HG03439 (cell line): ENCODE data around the gene ABTB1.
"Not testable (repeated sequence)": the region's sequence is repeated elsewhere in the genome, so short reads cannot be mapped to it uniquely, and the experiment has no call there.

Experiments used
- ATAC-seq: cut with Tn5 transposase; IDR thresholded peaks from one replicate; pipeline ENCODE4 v1.9.1; 2021; ENCODE audit warnings: mild to moderate bottlenecking, moderate library complexity; ENCODE audit not compliant: unreplicated experiment

The ABTB1 gene

GRCh38 chr3:127671523-127672428 is 976 bp upstream of the ABTB1 start:
- ATAC-seq = peak; percentile 24

DNA sequence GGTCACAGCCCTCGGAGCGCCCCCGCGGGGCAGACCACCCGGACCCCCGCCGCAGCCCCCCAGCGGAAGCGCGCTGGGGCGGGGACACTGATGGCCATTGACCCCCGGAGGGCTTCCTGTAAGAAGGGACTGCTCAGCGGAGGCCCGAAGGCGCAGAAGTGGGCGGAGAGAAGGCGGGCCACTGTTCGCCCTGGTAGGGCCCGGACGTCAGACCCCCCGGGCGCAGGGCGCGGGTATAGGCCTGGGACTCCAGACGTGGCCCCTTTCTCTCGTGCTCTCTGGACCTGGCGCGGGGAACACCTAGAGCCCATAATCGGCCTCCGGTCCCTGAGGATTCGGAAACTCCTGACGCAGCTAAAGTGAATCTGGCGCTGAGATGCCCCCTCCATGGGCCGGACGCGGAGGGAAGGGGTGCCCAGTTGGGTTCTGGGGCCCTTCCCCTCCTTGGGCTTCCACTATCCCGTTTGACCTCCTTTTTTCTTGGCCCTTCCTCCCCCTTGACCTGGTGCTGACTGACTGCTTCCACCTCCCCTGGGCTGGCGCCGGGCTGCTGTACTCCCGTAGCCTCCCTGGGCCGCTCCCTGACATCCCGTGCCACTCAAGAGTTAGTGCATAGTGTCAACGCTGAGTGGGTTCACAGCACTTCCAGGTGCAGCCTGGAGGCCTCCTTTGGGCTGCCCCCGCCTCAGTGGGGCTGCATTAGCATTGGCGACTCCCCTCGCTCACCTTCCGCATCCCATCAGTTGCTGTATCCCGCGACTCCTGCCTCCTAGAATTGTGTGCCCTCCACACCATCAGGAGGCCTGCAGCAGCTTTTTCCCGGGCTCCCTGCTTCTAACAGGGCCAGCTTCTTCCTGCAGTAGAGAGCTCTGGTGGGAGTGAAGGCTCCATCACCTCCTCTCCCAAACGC is 694 bp downstream of the ABTB1 start:
- ATAC-seq = peak; percentile 27

DNA sequence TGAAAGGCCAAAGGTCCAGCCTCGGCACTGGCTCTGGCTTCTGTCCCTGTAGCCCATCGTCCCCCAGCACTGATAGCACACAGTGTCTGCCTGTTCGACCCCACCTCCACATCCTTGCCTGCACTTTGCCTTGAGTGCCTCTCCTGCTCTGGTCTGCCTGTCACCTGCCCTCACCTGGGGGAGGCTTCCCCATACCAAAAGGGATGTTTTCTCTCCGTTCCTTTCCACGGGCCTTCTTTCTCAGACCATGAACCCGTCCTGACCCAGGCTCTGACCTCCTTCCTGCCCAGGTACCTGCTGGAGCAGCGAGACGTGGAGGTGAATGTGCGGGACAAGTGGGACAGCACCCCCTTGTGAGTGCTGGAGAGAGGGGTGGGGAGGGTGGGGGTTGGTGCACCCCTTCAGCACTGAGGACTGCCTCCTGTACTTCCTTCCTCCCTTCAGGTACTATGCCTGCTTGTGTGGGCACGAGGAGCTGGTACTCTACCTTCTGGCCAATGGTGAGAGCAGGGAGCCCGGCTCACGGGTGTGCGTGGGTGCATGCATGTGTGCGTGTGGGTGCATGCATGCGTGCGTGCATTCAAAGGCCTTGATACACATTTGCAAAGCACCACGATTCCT is 1.5 kb downstream of the ABTB1 start:
- ATAC-seq = no peak

DNA sequence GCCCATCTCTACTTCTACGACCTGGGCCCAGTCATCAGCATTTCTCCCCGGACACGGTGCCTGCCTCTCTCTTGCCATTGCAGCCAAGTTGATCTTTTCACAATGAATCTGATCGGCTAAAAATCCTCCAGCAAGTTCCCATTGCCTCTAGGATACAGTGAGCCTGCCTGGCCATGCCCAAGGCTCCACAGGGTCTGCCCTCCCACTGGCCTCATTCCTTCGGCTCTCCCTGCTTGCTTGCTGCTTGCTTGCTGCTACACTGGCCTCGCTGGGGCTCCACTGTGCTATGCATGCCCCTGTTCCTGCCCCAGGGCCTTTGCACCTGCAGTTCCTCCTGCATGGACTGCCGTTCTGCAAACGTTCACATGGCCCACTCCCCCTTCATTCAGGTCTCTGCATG is 2.0 kb downstream of the ABTB1 start:
- ATAC-seq = no peak

DNA sequence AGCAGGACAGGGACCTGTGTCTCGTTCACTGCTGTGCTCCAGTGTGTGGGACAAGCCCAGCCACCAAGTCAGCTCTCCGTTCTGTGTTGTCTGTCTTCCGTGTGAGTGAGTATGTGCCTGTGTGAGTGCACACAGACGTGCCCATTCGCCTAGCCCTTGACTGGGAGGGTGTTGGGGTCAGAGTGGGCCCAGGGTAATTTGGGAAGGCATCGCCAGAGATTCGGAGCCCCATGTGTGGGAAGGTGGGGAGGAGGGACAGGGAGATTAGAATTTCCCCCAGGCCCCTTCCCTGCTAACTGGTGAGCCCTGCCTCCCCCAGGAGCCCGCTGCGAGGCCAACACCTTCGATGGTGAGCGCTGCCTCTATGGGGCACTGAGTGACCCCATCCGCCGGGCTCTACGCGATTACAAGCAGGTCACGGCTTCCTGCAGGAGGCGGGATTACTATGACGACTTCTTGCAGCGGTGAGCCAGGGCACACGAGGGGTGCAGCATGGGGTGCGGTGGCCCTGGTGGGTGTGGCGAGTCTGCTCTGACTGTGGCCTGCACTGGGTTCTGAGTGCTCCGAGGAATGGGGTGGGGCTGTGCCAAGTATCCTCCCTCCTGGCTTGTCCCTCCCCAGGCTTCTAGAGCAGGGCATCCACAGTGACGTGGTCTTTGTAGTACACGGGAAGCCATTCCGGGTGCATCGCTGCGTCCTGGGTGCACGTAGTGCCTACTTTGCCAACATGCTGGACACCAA is 3.1 kb downstream of the ABTB1 start:
- ATAC-seq = no peak

DNA sequence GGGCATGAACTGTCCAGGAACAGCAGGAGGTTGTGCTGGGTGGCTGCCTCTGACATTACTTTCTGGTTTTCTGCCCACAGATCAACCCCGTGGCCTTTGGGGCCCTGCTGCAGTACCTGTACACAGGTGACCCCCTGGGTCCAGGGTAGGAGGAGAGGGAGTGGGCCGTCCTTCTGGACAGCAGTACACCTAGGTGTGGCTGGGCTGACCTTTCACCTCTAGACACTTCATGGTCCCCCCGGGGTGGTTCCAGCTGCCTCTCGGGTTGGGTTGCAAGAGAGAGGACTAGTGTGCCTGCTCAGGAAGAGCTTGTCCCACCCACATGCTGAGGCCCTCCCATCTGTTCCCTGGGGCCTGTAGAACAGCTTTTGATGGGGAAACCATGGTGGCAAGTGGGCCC is 3.7 kb downstream of the ABTB1 start:
- ATAC-seq = no peak

- no peak for ATAC-seq
Measured at GRCh38 chr3:127676921-127677351, 4.2 kb downstream of the ABTB1 start.

- no peak for ATAC-seq
Measured at GRCh38 chr3:127677541-127678314, 5.0 kb downstream of the ABTB1 start.

DNA sequence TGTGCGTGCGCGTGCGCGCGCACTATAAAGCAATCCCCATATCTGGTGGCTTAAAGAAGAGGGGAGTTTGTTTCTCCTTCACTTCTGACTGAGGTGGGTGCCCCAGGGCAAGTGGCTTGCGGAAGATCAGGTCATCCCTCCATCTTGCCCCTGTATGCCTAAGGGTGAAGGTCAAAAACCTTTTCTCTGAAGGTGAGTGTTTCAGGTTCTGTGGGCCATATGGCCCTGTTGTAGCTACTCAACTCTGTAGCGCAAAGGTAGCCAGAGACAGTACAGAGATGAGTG is 5.5 kb downstream of the ABTB1 start:
- no peak for ATAC-seq

- ATAC-seq = no peak
Measured at GRCh38 chr3:127678611-127679533, 6.1 kb downstream of the ABTB1 start.

DNA sequence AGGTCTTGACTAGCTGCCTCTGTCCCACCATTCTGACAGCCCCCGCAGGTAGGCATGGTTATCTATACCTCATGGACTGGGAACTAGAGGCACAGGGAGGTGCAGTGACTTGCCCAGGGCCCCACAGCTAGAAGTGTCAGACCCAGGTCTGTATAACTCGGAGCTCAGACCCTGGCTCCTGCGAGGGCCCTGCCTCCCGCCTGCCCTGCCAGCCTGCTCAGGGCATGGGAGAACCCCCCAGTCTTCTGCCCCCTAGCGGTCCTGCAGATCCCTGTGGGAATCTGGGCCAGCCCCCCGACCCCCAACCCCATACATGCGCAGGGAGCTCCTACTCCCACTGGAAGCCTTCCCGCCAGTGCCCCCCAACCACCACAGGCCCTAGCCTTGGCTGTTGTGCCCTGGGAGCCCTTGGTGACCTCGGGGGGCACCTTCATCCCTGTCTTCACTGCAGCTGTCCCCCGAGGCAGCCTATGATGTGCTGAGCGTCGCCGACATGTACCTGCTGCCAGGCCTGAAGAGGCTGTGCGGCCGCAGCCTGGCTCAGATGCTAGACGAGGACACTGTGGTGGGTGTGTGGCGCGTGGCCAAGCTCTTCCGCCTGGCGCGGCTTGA is 6.9 kb downstream of the ABTB1 start:
- no peak for ATAC-seq

DNA sequence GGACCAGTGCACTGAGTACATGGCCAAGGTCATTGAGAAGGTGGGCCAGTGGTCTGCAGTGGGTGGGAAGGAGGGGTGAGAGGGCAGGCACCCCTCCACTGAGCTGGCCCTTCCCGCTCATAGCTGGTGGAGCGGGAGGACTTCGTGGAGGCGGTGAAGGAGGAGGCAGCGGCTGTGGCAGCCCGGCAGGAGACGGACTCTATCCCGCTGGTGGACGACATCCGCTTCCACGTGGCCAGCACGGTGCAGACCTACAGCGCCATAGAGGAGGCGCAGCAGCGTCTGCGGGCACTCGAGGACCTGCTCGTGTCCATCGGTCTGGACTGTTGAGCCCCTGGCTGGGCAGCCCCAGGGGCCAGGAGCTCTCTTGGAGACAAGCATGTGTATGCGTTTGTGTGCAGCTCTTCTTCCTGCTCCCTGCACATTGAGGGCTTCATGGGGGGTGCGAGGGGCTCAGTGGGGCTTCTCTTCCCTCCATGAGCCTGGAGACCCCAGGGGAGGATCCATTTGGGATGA is 7.5 kb downstream of the ABTB1 start:
- no peak for ATAC-seq

DNA sequence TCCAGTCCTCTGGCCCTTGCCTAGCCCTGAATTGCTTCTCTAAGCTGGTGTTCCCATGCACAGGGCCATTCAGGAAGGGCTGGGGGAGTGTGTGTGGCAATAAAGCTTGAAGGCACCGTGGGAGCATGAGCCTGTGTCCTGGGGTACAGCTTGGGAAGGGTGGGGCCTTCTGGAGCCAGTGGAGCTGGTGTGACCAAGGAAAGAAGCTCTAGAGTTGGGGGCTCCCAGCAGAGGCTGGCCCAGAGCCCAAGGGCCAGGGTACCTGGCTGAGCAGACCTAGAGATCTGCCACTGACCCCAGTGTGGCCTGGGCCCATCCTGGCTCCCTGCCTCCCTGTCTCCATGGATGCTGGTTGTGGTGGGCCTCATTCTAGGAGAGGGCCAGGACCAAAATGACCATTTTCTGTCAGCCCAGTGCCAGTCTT is 8.1 kb downstream of the ABTB1 start:
- ATAC-seq = no peak

DNA sequence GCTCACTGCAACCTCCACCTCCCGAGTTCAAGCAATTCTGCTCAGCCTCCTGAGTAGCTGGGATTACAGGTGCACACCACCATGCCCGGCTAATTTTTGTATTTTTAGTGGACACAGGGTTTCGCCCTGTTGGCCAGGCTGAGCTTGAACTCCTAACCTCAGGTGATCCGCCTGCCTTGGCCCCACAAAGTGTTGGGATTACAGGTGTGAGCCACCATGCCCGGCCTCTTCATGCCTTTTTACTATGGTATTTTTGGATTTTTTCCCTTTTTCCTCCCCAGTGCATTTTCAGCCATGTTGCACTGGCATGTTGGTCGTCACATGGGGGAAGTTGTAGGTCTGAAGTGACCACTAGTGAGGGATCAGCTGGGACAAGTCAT is 9.4 kb downstream of the ABTB1 start:
- not testable (repeated sequence) for ATAC-seq

DNA sequence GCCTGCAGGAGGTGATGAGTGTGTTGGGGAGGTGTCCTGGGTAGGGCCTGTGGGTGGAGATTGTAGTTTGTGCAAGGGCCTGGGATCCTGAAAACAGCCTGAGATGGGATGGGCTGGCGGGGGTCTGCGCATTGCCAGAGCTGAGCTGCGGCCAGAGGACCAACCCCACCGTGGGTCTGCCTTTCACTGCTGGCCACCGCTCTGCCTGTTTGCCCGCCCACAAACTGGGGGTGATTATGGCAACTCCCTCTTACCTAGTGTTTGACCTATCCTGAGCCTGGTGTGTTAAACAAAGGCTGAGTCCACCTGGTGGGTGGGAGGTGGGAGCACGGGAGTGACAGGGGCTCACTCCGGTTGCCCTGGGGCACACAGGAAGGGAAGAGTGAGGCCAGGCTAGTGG is 9.8 kb downstream of the ABTB1 start:
- no peak for ATAC-seq

DNA sequence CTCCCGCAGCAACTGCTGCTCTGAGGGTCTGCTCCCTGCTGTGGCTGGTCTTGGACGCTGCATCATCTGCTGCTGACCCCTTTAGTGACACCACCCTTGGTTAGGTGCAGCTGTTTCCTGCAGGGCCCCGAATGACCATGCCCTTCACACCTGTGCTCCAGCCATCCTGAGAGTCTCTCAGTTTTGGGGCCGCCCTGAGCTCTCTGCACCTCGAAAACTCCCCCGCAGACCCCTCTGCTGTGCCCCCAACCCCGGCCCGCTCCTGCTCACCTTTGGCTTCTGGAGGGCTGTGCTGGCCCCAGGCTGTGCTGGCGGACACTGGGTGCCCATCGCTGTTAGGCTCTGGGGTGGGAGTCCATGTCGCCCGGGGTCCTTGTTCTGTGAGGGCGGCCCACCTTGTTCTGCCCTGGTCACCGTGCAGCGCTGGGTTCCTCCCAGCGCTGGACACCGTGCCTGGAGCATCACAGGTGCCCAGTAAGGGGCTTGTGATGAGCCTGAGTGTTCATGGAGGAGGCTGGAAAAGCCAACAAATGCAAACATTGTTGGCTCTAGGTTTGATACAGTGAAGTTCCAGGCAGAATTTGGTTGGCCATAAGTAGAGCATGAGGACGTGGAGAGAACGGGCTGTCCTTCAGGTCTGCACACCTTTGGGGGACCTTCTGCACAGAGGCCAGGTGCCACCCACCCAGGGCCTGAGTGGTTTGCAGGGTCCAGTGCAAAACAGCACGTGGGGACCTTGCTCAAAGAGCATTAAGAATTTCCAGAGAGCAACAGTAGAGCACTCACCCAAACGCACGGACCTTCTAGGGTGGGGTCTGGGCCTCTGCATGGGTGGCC is 12.3 kb downstream of the ABTB1 start:
- no peak for ATAC-seq

DNA sequence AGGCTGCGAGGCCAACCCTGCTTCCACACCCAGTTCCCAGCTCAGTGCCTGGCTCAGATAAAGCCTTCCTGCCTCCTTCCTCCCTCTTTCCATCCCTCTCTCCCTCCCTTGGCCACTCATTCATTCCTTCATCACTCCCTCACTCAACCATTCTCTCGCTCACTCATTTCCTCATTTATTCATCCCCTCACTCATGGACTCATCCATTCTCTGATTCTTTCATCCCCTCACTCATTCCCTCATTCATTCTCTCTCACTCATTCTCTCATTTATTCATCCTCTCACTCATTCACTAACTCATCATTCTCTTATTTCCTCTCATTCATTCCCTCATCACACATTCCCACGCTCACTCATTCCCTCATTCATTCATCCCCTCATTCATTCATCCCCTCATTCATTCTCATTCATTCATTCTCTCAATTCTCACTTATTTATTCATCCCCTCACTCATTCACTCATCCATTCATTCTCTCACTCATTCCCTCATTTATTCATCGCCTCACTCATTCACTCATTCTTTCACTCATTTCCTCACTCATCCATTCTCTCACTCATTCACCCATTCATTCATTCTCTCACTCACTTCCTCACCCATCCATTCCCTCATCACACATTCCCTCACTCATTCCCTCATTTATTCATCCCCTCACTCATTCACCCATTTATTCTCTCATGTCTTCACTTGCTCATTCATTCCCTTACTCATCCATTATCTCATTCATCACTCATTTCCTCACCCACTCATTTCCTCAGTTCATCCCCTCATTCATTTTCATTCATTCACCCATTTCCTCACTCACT is 13.2 kb downstream of the ABTB1 start:
- no peak for ATAC-seq
